Measurements from ENCODE around the gene PEAK1.

GRCh38 chr15:77135181-77135580, 284.7 kb downstream of the PEAK1 start:
- no peak for TF ChIP-seq CTCF (conservative IDR thresholded peaks at IDR 0.05; ENCODE audit: low read length)
- no peak for TF ChIP-seq EZH2phosphoT487 (IDR thresholded peaks at IDR 0.05; ENCODE audit: borderline replicate concordance, low read depth, low read length)

Measured in OCI-LY7 (cell line).